Measurements from ENCODE around the gene SREK1.

Gene SREK1

DNA sequence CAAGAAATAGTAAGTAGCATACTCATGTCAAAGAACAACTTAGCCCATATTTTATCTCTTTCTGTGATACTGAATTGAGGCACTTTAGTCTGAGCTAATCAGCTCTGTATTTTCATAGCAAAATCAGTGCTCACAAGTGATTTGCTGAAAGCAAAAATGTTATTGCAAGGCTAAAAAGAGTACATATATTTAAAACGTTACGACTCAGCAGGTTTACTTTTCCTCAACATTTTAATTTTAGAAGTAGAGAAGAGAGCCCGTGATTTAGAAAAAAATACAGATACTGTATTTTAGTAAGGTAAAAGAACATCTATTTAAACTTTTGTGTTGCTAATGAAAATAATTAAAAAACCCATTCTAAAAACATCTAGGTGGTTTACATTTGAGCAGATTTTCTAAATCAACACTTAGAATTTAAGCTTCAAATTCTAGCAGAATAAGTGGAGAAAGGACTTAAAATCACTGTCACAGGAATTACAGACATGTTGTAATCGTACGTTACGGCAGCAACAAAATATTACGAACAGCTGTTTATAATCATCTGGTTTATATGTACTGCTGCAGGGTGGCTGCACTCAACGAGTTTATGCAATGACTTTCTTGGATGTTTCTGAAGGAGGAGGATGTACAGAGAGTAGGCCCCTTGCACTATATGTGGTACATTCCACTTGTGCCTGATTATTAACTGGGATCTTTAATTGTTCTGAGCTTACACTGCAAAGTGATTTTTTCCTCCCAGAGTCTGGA lies 20.1 kb downstream of the SREK1 start:
- no peak for DNase-seq

DNA sequence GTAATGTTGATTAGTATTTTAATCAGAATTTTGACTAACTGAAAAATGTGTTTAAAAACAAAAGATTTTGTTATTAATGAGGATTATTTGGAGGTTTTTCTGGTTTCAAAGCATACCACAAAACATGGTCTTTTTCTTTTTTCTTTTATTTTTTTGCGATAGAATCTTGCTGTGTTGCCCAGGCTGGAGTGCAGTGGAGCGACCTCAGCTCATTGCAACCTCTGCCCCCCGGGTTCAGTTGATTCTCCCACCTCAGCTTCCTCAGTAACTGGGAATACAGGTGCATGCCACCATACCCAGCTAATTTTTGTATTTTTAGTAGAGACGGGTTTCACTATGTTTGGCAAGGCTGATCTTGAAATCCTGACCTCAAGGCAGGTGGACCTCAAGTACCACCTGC lies 24.1 kb downstream of the SREK1 start:
- no peak for DNase-seq

DNA sequence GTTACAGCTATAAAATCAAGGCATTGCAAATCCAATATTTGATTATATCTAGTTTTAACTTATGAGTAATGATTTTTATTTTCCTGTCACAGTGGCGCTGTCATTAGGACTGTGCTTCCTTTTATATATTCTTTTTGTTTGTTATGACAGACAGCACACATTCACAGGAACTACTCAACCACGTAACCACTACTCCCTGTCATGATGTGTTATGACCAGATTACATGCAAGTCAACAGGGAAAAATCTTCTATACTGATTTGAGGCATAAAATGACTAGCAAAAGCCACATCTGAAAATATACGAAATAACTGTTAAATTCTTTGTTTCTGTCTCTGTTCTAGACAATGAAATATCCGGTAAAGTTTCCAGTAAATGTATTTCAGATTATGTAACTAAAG lies 25.4 kb downstream of the SREK1 start:
- no peak for DNase-seq

DNA sequence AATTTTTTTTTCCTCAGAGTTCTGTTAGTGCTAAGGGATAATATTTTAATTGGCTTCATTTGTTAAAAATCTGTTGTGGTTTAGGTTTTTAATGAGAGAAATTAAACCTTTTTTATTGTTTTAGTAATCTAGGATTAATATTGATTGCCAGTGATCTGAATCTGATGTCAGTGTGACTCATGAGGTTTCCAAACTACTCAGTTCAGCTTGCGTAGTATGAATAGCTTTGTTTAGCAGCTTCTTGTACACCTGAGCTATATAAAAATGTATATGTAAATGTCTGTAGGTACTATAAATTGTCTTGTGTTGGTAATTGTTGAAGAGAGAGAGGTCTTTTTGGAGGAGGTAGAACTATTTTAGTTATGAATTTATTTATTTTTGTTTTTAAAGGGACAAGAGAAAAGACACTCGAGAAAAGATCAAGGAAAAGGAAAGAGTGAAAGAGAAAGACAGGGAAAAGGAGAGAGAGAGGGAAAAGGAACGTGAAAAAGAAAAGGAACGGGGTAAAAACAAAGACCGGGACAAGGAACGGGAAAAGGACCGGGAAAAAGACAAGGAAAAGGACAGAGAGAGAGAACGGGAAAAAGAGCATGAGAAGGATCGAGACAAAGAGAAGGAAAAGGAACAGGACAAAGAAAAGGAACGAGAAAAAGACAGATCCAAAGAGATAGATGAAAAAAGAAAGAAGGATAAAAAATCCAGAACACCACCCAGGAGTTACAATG lies 26.3 kb downstream of the SREK1 start:
- no peak for DNase-seq

DNA sequence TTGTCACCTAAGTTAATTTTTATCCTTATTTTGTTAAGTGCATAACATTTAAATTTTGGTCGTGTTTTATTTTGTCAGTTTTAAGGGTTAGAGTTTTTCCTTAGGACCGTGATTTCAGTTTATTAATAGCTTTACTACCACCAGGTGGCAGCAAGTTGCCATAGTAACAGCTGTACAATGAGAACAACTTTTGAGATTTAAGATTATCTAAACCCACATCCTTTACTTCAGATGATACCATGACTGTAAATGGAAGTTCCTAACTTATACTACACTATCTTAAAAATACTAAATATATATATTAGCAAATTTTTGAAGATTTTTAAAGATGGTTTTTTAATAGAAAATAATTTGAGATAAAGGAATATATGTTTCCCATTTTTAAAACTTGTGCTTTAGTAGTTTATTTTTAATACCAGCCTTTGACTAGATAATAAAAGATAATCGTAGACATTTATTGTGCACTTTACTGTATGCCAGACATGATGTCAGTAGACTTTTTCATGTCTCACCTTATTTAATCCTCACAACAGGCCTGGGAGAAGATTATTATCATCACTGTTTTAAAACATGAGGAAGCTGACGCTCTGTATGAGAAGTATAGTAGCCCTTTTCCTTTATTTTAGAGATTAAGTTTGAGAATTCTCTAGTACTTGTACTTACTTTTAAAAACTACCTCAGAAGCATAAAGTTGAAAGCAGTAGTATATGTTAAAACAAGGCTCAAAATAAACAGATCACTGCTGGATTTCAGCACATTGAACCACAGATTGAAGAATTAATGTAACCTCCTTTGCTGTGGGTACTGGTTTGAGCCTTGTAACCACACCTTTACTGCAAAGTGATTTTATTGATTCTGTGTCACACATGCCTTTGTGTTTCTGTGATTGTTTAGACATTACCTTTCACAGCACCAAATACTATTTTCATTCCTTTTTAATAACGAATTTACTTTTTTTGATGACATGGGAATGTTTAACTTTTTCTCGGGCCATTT lies 27.5 kb downstream of the SREK1 start:
- DNase-seq = peak; percentile 57 to 73 (median 66)

DNA sequence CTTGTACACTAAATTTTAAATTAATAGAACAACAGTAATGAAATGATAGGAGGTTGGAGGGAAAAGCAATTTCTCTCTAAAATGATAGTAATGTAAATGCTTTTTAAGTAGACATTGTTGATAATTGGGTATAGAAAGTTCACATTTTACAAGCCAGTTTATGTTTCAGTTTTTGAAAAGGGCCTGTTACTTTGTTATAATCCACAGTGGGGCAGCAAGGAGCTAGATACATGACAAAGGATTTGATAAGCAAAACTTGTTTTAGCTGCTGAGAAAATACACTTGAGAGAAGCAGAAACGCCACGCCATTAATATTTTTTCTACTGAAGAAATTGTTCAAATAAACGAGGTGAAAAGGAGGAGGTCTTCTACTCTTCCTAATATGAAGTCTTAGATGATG lies 30.2 kb downstream of the SREK1 start:
- peak in 2 of 3 donors; percentile 8 to 21 for DNase-seq

DNA sequence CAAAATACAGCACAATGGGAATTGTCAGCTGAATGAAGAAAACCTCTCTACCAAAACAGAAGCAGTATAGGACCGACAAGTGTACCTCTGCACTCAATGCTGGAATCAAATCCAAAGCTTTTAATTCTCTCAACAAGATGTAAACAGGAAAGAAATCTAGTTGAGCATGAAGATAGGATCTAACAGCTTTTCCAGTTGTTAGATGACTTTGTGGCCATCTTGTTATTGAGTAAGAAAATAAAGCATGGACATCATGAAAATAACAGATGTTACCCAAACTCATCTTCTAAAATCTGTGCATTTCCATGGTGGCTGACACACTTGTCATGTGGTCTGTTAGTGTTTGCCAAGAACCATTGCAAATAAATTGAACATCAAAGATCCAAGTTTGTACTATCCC lies 34.7 kb downstream of the SREK1 start:
- DNase-seq = no peak

DNA sequence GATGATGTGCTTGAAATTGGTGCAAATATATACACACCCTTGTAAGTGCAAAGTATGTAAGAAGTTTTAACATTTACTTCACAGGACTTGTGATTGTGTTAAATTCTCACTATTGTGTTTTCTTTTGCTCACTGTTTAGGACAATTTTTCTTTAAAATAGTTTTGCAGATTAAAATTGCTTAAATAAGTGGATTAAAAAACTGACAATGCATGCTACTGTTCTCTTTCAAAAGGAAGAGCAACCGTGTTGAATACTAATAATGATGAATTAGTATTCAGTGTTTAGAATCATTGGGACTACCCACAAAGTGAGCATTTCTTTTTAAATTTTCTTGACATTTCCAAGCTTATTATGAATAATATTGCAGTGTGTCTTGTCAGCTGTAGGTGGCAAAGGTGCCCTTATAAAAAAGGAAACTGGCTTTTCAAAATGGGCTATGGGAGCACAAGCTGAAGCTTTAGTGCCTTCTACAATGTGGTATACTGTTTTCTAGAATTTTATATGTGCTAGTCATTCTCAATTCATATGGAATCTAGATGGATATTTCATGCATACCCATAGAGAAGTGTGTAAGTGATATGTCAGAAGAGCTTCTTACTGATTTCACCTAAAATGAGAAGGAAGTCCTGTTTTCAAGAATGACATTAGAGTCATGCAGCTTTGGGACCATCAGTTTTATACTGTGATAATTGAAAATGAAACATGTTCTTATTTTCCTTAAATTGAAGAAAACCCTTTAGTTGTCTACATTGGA lies 35.4 kb downstream of the SREK1 start:
- DNase-seq = no peak

DNA sequence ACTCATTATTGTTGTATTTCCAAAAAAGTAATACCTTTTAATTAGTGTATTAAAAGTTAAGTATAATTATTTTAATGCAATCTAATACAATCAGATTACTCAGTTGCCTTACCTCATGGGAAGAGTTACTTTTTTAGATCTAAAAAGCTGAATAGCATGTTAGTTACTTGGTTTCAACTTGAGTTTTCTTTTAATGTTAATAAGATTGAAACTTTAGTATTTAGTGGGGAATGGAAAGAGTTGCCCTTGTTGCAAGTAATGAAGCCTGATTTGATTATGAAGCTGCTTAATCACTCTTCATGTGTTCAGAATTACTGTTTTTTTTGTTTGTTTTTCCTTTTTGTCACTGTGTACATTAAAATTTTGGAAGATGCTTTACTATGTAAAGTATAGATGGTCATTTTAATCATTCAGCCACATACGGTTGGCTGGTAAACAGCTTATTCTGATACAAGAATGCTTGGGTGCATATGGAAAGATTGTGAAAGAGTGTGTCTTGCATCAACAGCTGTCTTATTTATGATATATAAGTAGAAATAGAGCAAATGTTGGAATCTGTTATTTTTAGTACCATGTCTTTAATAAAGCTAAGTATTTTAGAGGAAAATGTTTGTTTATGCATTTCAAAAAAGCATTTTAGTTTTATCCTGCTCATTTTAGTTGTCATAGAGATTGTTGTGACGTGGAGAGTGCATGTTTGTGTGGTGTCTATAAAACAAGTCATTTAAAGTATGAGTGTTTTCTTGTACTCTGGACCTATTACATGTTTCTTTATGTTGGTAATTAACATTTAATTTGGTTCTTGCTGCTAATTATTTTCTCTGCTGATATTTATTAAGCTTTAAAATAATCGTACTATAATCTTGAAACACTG lies 36.4 kb downstream of the SREK1 start:
- DNase-seq = no peak

DNA sequence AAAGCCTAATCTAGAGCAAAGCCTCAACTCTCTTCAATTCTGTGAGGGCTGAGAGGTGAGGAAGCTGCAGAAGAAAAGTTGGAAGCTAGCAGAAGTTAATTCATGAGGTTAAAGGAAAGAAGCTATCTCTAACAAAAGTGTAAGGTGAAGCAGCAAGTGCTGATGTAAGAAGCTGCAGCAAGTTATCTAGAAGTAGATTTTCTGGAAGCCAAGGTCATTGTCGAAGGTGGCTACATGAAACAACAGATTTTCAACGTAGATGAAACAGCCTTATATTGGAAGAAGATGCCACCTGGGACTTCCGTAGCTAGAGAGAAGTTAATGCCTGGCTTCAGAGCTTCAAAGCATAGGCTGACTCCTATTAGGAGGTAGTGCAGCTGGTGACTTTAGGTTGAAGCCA lies 42.0 kb downstream of the SREK1 start:
- DNase-seq = no peak

DNA sequence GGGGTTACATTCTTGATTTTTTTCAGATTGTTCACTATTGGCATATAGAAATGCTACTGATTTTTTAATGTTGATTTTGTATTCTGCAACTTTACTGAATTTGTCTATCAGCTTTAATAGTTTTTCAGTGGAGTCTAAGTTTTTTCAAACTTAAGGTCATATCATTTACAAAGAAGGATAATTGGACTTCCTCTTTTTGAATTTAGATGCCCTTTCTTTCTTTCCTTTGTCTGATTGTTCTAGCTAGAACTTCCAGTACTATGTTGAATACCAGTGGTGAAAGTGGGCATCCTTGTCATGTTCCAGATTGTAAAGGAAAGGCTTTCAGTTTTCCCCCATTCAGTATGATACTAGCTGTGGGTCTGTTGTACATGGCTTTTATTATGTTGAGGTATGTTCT lies 49.3 kb downstream of the SREK1 start:
- DNase-seq = no peak

DNA sequence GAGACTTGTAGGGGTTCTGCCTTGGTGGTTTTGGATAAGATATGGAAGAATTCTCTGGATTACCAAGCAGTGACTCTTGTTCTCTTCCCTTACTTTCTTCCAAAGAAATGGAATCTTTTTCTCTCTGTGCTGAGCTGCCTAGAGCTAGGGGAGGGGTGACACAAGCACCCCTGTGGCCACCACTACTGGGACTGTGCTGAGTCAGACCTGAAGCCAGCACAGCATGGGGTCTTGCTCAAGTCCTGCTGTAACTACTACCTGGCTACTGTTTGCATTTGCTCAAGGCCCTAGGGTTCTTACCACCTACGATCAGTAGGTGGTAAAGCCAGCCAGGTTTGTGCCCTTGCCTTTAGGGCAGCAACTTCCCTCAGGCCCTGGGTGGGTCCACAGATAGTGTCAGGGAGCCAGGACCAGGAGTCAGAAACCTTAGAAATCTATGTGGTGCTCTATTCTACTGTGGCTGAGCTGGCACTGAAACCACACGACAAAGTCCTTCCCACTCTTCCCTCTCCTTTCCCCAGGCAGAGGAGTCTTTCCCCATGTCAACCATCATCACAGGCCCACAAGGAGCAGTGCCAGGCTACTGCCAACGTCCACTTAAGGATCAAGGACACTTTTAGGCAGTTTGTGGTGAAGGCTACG lies 53.8 kb downstream of the SREK1 start:
- no peak for DNase-seq

DNA sequence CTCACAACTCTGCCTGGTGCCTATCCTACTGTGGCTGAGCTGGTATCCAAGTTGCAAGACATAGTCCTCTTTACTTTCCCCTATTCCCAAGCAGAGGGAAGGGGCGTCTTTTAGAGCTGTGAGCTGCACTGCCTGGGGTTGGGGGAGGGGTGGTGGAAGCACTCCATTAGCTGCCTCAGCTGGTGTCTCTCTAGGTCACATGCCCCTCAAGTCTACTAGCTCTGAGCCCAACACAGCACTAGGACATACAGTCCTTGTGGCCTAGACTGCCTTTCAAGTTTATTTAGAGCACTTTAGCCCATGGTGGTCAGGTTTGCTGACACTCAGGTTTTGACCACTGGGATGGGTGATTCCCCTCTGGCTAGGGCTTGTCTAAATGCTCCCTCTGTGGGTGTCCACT lies 54.7 kb downstream of the SREK1 start:
- no peak for DNase-seq

DNA sequence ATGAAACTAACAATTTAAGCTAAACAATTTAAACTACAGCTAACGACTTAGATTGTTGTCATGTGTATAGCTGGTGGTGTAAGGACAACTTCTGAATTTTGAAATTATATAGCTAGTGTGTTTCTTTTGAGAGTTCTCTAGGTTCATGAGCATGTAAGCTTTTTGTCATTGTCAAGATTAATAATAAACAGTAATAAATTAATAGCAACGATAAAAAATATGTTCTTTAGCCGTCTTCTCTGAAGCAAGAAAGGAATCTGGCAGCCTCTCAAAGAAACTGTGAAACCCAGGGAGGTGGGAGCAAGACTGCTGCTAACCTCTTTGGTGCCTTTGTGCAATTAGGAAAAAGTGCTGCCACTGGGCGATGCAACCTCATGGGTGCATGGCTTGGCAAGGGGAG lies 59.4 kb downstream of the SREK1 start:
- no peak for DNase-seq

DNA sequence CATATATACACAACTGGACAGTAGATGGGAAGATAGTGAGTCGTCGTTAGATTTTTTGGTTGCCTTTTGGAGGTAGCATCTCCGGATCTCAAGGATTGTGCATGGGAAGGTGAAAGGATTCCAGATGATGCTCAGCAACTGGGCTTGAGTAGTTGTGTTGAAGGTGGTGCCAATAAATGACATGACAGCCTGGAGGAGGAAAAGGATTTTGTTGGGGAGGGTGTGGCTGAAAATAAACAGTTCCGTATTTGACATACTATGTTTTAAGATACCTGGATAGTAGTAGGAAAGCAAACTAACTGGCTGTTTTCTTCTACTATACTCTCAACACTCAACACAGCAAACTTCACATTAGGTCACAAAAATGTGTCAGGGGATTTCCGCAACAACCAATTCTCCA lies 62.4 kb downstream of the SREK1 start:
- DNase-seq = no peak

DNA sequence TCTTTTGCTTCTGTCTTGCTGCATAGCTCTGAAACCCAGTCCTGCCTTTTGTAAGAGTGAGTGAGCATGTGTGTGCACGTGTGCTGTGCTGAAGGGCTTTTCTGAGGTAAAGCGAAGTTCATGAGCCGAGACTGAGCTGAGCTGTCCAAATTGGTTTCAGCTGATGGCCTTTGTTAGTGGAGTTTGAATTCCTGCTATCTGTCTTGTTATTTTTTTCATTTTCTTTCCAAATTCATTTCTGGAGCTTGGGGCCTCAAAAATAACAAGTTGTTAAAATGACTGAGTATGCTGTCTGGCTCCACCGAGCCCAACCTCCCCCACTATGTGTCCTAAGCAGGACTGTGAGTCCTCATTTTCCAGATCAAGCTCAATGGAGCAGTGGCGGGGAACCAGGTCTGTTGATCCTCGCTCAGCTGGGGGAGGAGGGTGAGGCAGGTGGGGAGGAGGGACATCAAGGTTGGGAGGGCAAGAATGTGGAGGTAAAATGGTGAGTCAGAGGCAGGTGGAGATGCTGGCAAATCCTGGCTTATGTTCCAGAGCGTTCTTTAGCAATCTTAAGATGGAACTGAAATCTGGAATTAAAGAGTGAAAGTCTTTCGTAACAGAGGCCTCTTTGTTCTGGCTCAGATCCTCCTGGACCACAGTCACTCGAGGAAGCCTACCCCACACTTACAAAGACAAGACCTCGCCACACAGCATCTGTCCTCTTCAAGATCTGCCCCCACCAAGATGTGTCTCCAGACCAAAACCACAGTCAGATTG lies 63.9 kb downstream of the SREK1 start:
- DNase-seq = no peak

DNA sequence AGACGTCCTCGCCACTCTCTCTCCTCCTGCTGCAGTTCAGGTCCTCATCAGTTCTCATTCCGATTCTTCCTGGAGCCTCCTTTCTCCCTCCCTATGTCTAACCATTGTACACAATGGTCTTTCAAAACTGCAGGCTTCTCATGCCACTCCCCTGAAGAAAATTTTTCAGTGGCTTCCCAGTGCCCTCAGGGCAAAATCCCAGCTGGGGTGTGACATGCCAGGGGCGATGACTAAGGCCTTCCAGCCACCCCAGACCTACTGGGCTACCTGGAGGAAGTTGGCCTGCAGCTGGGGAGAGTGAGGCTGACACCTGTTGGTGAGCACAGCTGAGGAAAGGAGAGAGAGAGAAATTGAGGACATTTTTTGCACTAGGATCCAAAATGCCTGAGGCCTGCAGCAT lies 65.2 kb downstream of the SREK1 start:
- no peak for DNase-seq

DNA sequence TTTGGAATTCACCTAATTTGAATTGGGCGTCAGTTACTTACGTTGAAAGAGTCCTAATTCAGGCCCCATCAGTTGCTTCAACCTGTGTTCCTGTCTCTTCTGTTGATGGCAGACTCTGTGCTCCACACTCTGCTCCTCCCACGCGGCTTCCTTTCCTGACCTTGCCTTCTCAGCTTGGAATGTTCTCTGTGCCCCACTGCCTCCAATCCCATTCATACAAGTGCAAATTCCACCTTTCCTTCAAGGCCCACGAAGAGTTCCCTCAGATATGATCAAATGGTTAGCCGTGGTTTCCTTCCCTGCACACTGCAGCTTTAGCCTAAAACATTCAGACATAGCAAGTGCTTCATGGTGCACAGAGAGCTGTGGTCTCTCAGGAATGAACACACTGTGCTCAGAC lies 65.7 kb downstream of the SREK1 start:
- no peak for DNase-seq

DNA sequence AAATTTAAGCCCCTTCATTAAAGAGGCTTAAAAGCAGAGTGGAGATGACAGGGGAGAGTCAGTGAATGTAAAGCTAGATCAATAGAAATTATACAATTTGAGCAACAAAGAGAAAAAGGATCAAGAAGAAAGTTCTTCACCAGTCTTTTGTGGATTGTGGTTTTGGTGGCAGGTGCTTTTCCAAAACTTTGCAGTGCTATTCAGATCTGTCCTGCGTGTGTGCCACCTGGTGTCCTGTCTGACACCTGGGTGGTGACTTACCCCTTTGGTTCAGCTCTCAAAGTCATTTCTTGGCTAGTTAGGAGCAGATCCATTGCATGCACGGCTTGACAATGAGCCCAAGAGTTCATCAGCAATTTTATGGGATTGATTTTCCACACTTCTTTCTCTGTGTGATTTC lies 69.4 kb downstream of the SREK1 start:
- no peak for DNase-seq

DNA sequence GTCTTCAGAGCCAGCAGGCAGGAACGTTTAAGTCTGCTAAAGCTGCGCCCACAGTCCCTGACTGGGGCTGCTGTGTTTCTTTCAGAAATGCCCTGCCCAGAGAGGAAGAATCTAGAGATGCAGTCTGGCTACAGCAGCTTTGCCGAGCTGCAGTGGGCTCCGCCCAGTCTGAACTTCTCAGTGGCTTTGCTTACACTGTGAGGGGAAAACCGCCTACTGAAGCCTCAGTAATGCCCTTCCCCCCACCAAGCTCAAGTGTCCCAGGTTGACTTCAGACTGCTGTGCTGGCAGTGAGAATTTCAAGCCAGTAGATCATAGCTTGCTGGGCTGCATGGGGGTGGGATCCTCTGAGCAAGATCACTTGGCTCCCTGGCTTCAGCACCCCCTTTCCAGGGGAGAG lies 78.4 kb downstream of the SREK1 start:
- peak in 1 of 3 donors; percentile 16 for DNase-seq

Data from suppressor macrophage treated with lipopolysaccharide for 1 hour (primary cell).